ENCODE results near the gene CCT7. TPM values are rescaled to one million over a fixed set of nuclear protein-coding genes. Genes with fewer than 3 reads are reported as not detected.

The CCT7 gene
- polyA plus RNA-seq, 1 of the 3 experiments (the other 2 are of a cell fraction): 369 TPM

DNA sequence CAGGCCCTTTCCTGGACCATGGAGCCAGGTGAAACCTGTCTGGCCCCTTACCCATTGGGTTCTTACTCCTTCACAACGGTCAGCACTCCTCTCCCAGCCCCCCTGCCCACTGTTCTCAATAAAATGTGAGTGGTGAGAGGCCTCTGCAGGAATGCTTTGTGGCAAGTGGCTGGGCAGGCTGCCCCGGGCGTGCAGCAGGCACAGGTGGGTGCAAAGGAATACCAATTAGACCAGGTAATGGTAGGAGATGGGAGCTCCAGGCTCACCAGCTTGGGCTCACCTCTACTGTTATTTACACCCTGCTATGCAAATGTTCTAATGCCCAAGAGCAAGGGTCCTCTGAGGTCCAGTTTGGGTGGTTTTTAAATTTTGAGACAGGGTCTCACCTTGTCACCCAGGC lies 7.0 kb upstream of the CCT7 start:
- Histone ChIP-seq H3K9me3 (no peaks in the 10 kb centered on the region), H3K27me3 (ENCODE audit: insufficient read depth) (no peaks in the 10 kb centered on the region), H3K79me2 (ENCODE audit: insufficient read depth) (no peaks in the 10 kb centered on the region), H3K36me3 (replicated peaks in 1 of 2; ENCODE audit: control insufficient read depth in 1 of 2, insufficient read depth in 2 of 2, low read length in 1 of 2) (peaks cover 7 to 32% of the 10 kb centered on the region in 2 experiments), H3K9me2 (no peaks in the 10 kb centered on the region), H3F3A (replicated peaks; ENCODE audit: insufficient read depth) (no peaks in the 10 kb centered on the region), H3K9ac (no peak overlapping the region), H3K27ac (ENCODE audit: low read depth in 2 of 2, low read length in 1 of 2) (no peak overlapping the region), H2AFZ (ENCODE audit: low read depth) (no peak overlapping the region), H3K4me2 (no peak overlapping the region), H3K4me1 (ENCODE audit: control insufficient read depth in 1 of 2, insufficient read depth in 2 of 2, low read depth in 1 of 2, low read length in 1 of 2) (no peaks in the 10 kb centered on the region), H3K4me3 (ENCODE audit: low read depth in 2 of 2, low read length in 1 of 2) (no peak overlapping the region), H4K20me1 (ENCODE audit: insufficient read depth) (no peaks in the 10 kb centered on the region)
- CTCF ChIA-PET: no interaction called here
- POLR2A ChIA-PET: no interaction called here
- DNase-seq: no peak
- WGBS (ENCODE audit: low lambda C conversion rate): no CpG with 5 or more reads among the region's 3 CpGs
- TF ChIP-seq NFIC (IDR thresholded peaks at IDR 0.05; ENCODE audit: borderline replicate concordance): no peak
- no peak for TF ChIP-seq RAD21 (IDR thresholded peaks at IDR 0.05; ENCODE audit: low read length)
- TF ChIP-seq EZH2phosphoT487 (IDR thresholded peaks at IDR 0.05; ENCODE audit: borderline replicate concordance, low read depth): no peak
- TF ChIP-seq TCF12 (IDR thresholded peaks at IDR 0.05): no peak
- TF ChIP-seq, protein P1, sequence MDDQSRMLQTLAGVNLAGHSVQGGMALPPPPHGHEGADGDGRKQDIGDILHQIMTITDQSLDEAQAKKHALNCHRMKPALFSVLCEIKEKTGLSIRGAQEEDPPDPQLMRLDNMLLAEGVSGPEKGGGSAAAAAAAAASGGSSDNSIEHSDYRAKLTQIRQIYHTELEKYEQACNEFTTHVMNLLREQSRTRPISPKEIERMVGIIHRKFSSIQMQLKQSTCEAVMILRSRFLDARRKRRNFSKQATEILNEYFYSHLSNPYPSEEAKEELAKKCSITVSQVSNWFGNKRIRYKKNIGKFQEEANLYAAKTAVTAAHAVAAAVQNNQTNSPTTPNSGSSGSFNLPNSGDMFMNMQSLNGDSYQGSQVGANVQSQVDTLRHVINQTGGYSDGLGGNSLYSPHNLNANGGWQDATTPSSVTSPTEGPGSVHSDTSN (IDR thresholded peaks at IDR 0.05): no peak
- TF ChIP-seq NRF1 (IDR thresholded peaks at IDR 0.05; ENCODE audit: low read depth, low read length): no peak
- TF ChIP-seq YY1 (IDR thresholded peaks at IDR 0.05; ENCODE audit: low read depth): no peak

DNA sequence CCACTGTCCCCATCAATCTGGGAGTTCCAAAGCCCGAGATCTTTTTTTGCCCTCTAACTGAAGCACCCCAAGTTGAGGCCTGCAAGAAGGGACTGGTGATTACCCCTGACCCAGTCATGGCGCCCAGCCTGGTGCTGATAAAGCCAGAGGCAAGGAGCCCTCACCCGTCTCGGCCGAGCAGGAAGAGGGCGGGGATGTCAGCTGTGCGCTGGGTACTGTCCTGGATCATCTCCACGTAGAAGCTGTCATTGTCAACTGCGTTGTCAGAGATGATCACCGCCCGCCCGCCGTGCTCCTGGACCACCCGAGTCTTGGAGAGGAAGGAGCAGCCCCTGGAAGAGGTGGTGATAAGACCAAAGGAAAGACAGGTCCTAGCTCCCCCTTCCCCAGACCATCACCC lies 5.5 kb upstream of the CCT7 start:
- POLR2A ChIA-PET: no interaction called here
- Histone ChIP-seq H4K20me1 (ENCODE audit: insufficient read depth) (no peaks in the 10 kb centered on the region), H2AFZ (ENCODE audit: low read depth) (no peak overlapping the region), H3K9me3 (no peaks in the 10 kb centered on the region), H3K4me1 (ENCODE audit: control insufficient read depth in 1 of 2, insufficient read depth in 2 of 2, low read depth in 1 of 2, low read length in 1 of 2) (peaks cover 0 to 6% of the 10 kb centered on the region in 2 experiments; a peak in 1 of 4 replicates), H3K36me3 (replicated peaks in 1 of 2; ENCODE audit: control insufficient read depth in 1 of 2, insufficient read depth in 2 of 2, low read length in 1 of 2) (peaks cover 0 to 29% of the 10 kb centered on the region in 2 experiments), H3K27ac (ENCODE audit: low read depth in 2 of 2, low read length in 1 of 2) (no peak overlapping the region), H3K27me3 (ENCODE audit: insufficient read depth) (no peaks in the 10 kb centered on the region), H3K9me2 (no peaks in the 10 kb centered on the region), H3K79me2 (ENCODE audit: insufficient read depth) (no peaks in the 10 kb centered on the region), H3K9ac (no peak overlapping the region), H3F3A (replicated peaks; ENCODE audit: insufficient read depth) (peaks cover 2% of the 10 kb centered on the region), H3K4me3 (ENCODE audit: low read depth in 2 of 2, low read length in 1 of 2) (no peak overlapping the region), H3K4me2 (no peak overlapping the region)
- WGBS (ENCODE audit: low lambda C conversion rate): 94% methylated on average over 13 of the region's 14 CpGs
- CTCF ChIA-PET: interaction anchor here (1.0 to 1.6 kb wide), 3 partner anchors 14 to 51 kb away, joined by 3 to 5 read pairs (median 5); no protein-coding TSS in a partner anchor
- TF ChIP-seq GABPA (IDR thresholded peaks at IDR 0.05; ENCODE audit: low read depth) (no peak), TAF1 (IDR thresholded peaks at IDR 0.05; ENCODE audit: borderline replicate concordance, low read depth, low read length) (no peak), FOSL2 (IDR thresholded peaks at IDR 0.05; ENCODE audit: borderline replicate concordance, low read depth) (no peak), NRF1 (IDR thresholded peaks at IDR 0.05; ENCODE audit: low read depth, low read length) (no peak), FOXJ3 (CRISPR knock-in tag; IDR thresholded peaks at IDR 0.05) (no peak)
- no peak for DNase-seq
